Right hindlimb (tissue), 1 donor: ENCODE measurements around the gene ANKAR.
"Not testable (repeated sequence)": the region's sequence is repeated elsewhere in the genome, so short reads cannot be mapped to it uniquely, and the experiment has no call there.

Source experiments
- DNase-seq: peaks from one replicate; pipeline ENCODE4 v3.0.0-alpha.2; 2018

The ANKAR gene

DNA sequence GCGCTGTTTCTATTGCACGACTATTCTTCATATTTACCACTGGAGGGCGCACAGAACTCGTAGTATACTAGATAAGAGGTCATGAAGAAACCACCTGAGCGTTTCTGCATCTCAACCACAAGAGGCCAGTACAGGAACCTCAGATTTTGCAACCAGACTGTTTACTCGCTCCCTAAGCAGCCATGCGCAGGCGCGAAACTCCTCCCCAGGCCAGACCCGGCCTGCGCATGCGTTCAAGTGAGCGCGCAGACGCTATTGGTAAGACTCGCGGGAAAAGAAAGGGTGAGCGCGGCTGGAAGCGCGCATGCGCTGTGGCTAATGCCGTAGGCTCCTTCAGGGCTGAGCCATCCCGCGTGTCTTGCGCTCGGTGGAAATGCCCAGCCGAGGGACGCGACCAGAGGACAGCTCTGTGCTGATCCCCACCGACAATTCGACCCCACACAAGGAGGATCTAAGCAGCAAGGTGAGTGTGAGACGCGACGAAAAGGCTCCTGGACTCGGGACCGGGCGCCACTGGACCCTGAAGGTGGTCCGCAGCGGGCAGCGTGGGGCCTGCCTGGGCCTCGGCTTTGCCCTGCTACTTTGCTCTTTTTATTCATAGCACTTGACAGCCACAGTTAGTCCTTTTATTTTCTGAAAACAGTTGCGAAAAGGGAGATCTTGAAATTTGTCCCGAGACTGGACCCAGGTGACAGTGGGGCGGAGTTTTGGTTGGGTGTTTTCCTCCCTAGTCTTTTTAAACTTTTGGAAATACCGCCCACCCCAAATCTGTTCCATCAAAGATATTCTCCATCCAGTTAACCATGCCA lies 13.1 kb upstream of the ANKAR start, which contains the start of gene ASNSD1:
Gene ASNSD1 (plus strand): TSS at position 312 of the 809 bp plus-strand sequence. CDS start 4,674 bp downstream, outside the sequence.
- peak; percentile 99 for DNase-seq

DNA sequence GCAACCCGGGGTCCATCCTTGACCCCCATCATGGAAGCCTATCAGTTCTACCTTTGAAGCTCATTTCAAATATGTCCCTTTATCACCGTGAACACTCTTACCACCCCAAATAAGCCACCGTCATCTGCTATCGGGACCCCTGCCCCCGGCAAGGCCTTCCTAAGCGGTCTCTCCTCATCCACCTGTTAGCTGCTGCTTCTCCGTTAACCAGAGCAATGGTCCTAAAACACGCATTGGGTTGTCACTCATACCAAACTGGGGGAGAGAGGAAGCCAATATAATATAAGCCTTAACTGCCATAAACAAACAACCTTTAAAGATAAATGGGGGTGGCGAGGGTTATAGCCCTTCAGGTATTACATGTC lies 12.5 kb upstream of the ANKAR start:
- DNase-seq: no peak

DNA sequence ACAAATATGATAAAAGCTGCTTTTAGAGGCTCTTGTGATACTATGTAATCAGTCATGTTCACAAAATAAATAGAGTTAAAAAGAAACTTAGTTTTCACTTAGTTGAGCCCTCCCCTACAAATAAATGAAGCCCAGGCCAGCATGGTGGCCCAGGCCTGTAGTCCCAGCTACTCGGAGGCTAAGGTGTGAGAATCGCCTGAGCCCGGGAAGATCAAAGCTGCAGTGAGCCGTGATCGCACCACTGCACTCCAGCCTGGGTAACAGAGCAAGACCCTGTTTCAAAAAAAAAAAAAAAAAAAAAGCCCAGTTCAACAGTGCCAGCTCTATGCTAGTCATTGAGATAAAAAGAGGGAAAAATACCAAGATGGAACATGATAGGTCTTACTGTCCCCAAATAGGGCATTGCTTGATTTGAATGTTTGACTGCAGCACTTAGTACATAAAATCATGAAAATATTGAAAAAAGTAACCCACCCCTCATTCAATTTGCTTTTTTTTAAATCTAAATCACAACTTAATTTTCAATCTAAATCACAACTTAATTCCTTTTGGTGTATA lies 11.7 kb upstream of the ANKAR start:
- no peak for DNase-seq

DNA sequence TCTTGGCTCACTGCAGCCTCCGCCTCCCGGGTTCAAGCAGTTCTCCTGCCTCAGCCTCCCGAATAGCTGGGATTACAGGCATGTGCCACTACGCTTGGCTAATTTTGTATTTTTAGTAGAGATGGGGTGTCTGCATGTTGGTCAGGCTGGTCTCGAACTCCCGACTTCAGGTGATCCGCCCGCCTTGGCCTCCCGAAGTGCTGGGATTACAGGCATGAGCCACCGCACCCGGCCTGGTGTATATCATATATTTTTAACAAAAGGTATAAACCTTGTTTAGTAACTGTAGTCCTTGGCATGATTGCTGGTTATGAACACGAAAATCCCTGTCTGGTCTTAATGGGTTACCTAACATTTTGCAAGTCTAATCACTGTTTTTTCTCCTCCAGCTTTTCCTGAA lies 11.2 kb upstream of the ANKAR start:
- DNase-seq: not testable (repeated sequence)

DNA sequence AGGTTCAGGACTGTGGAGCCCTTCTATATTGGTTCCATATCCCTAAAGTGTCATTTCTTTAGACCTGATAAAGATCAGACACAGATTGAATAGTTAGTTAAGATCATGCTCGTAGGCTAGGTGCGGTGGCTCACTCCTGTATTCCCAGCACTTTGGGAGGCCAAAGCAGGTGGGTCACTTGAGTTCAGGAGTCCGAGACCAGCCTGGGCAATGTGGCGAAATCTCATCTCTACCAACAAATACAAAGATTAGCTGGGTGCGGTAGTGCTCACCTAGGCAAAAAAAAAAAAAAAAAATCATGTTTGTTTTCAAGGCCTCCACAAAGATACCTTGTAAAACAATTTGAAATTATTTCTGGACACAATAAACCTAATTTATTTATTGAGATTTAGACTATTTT lies 4.6 kb upstream of the ANKAR start:
- DNase-seq: no peak

DNA sequence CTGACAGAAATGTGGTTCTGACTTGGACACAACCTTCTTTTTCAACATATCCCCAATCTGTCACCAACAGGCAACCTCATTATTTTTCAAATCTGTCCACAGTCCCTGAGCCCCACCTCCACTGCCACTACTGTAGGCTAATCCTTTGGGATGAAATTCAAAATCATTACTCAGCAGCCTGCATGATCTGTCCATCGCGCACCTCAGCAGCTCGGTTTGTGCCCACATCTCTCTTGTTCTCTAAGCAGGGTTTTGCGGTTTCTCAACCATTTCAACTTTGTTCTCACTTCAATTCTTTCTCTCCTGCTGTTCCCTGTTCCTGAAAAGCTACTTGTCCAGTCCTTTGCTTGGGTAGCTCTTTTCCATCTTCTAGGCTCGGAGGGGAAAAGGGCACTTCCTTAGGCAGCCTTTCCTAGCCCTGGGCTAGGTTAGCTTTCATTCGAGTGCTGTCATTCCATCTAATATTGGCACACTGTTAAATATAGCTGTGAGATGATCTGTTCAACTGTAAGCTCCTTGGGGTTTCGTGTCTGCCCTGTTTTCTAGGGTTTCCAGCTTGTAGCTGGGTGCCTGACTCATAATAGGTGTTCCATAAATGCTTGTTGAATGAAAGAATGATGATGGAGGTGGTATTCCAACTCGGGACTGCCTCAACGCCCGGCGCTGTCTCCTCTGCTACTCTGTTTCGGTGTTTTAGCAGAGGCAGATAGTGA lies 653 bp upstream of the ANKAR start:
- DNase-seq: no peak

DNA sequence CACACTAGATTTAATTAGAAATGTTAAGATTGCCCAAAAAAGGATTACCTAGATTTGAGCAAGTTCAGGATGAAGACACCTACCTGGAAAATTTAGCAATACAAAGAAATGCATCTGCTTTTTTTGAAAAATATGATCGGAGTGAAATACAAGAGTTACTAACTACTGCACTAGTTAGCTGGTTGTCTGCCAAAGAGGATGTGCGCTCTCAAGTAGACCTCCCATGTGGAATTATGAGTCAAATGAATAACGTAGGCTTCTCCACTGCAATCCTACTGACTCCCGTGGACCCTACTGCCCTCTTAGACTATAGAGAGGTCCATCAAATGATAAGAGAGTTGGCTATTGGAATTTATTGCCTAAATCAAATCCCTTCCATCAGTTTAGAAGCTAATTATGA lies 2.0 kb downstream of the ANKAR start:
- no peak for DNase-seq

DNA sequence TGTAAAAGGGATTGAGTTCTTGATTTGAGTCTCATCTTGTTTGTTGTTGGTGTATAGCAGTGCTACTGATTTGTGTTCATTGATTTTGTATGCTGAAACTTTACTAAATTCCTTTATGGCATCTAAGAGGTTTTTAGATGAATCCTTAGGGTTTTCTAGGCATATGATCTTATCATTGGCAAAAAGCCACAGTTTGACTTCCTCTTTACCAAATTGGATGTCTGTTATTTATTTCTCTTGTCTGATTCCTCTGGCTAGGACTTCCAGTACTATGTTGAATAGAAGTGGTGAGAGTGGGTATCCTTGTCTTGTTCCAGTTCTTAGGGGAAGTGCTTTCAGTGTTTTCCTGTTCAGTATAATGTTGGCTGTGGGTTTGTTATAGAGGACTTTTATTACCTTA lies 4.8 kb downstream of the ANKAR start:
- no peak for DNase-seq

DNA sequence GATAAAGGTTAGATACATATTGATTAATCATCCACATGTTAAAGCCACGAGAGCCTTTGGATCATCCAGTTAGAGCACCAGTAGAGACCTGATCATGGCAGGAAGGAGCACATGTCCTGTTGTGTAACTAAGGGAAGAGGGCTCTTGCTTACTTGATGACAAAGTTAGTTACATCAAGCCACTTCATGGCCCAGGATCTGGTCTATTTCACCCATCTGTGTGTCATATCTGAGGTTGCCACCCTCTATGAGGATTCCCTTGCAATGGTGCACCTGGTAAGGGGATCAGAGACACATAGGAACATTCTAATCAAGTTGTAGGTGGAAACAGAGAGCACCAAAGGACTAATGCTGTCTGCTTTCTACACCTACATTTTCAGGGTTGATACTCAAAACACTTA lies 6.7 kb downstream of the ANKAR start:
- DNase-seq: no peak

DNA sequence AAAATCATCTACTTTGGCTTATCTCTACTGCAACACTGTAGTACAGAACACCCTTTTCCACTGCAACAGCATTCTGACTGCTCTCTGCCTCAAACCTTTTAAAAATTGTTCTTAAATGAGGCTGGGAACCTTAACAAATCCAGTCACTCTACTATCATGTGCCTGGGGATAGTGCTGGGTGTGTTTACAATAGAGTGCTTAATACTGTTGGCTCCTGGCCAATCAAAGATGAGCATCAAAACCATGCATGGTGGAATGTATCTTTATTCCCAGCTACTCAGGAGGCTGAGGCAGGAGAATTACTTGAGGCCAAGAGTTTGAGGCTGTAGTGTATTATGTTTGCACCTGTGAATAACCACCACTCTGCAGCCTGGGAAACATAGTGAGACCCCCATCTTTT lies 7.4 kb downstream of the ANKAR start:
- DNase-seq: no peak

DNA sequence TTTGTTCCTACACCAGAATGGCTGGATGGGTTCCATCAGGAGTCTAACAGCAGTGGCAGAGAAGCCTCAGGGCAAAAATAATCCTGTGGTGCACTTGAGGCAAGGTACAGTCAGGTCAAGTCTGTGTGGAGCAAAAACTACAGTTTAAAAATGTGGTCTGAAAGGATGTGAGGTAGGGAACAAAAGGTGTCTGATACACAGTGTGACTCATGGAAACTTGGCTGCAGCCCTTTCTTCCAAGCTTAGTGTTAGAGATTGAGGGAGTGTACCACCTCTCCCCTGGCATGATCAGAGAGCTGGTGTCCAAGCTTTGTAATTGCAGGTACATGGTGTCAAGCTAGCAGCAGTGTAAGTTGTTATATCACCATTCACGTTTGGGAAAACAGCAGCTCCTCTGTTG lies 8.9 kb downstream of the ANKAR start:
- DNase-seq: no peak

DNA sequence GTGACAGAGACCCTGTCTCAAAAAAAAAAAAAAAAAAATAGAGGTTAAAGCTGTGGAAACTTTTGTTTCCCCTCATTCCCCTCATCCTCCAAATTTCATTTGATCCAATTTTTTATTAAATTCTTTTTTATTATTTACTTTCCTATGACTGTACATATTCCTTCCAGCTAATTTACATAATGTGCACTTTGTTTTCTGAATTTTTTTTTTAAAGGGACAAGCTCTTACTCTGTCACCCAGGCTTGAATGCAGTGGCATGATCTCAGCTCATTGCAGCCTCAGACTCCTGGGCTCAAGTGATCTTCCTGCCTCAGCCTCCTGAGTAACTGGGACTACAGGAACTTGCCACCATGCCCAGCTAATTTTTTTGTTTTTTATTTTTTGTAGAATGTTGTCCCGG lies 10.3 kb downstream of the ANKAR start:
- no peak for DNase-seq

DNA sequence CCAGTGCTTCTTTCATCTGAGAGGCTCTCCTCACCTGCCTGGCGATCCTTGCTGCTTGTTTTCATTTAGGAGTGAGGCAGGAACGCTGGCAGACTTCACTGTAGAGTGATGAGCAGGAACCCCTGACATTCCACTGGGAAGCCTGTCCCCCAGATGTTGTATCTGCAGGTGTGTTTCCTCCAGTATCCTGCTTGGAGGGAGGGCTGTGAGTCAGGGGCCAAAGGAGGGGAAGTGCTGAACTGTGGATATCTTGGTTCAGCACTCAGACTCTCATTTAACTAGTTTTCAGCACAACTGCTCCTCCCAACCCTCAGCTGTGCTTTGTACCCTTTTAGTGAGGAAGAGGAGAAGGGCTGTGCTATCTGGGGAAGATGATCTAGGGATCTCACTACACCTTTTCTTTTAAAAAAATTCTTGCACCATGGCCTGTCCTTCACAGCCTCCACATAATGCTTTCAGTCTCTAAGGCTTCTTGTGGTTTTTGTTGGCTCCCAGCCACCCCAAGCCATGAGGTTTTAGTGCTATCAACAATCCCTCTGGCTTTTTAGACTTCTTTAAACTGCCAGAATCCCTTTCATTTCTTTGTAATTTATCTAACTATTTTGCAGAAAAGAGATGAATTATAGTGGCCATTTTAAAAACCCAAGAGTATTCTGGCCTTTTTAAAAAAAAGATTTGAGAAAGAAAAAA lies 11.2 kb downstream of the ANKAR start:
- no peak for DNase-seq

DNA sequence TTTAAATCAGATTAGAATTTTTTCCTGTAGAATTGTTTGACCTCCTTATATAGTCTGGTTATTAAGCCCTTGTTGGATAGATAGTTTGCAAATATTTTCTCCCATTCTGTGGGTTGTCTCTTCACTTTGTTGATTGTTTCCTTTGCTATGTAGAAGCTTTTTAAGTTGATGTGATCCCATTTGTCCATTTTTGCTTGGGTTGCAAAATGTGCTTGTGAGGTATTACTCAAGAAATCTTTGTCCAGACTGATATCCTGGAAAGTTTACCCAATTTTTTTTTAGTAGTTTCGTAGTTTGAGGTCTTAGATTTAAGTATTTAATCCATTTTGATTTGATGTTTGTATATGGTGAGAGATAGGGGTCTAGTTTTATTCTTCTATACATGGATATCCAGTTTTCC lies 13.3 kb downstream of the ANKAR start:
- DNase-seq: not testable (repeated sequence)

DNA sequence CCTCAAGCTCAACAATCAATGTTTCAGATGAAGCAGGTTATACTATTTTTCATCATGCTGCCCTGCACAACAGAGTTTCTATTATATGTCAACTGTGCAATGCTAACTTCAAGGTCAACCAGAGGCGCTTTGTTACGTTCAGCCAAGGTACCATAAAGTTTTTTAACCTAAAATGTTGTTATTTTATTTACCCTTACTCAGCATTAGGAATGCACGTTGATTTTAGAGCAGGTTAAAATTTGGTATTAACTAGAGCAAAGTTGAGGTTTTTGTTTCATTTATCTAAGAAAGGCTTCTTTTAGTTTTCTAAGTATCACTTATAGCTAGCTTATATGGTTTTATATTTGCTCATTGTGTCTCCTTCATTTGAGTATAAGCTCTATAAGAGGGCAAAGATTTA lies 21.8 kb downstream of the ANKAR start:
- no peak for DNase-seq

DNA sequence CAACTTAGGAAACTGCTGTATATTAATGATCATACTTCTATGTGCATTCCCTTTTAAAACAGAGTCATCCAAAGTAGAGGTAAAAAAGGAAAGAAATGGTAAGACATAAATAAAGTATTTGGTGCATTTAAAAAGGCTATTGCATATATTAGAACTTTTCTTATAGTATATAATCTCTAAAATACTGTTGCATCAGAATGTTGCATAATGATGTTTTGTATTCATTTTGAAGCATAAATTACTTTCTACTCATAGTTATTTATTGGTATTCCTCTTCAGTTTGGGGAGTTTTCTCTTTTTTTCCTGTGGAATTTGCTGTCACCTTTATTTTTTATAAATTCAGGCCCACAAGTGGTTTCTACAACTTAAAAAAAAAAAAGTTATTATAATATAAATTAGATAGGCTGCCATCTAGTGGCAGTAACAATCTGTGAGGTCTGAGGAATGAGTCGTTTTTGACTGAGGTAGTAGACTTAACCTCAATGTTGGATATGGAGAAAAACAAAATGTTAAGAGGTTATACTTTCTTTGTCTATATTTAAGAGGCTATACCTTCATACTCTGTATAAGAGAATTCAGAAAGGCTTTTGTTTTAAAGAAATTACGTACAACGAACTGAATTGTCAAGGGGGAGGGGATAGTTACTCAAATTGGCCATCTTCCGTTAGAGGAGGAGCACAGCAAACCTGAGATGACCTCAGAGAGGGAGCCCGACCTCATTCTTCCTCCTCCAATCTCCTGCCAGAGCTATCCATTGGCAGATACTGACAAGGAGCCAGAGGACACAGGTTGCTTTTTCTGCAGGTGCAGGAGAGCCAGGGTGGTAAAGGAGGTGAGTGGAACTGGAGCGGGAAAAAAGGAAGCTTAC lies 23.8 kb downstream of the ANKAR start:
- DNase-seq: no peak

DNA sequence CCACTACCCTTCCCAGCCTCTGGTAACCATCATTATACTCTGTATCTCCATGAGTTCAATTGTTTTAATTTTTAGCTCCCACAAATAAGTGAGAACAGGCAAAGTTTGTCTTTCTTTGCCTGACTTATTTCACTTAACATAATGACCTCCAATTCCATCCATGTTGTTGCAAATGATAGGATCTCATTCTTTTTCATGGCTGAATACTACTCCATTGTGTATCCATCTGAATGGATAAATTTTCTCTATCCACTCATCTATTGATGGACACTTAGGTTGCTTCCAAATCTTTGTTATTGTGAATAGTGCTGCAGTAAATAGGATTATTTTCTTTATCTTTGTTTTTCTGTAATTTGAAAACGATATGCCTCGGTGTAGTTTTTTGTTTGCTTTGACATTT lies 26.2 kb downstream of the ANKAR start:
- DNase-seq: no peak

DNA sequence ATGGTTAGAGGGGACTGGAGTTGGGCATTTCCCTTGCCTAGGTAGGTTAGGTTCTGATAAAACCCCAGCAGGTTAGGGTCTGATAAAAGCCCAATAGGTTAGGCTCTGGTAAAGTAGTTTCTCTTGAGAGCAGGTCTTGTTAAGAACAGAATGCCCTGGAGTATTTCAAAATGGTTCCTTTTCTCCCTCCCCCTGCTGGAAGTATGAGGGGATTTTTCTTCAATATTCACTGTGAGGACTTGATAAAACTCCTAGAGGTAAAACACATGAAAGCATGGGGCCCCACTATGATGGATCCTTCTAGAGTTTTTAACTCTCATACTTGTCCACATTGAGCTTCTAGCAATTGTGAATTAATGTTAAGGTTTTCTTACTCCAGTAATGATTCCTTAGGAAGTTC lies 27.6 kb downstream of the ANKAR start:
- no peak for DNase-seq

DNA sequence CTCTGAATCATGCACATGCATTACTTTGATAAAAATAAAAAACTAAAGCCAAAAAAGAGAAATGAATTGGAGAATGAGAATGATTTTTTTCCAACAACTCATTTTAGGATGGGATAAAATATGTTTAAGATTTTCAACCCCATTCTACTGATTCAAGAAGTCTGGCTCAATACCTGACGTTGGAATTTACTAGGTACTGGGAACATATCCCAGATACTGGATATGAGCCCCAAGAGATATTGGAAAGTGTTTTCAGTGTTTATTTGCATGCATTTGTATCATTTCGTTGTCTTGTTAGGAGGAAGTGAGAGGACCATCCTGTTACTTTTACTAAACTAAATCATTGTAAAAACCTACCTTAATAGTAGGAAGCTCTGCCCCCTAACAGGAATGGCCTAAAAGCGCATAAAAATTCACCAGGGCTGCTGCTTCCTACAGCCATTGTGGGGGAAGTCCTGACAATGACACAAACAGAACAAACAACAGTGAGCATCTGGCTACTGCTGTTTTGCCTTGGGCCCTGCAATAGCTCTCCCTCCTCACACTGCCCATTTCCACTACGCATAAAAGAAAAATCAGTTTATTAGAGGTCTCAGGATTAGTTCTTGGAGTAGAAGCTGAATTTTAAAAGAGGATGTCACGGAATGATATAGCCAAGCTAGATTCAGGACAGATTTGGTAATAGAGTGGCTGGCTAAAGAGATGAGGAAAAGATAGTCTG lies 35.2 kb downstream of the ANKAR start:
- DNase-seq: no peak

DNA sequence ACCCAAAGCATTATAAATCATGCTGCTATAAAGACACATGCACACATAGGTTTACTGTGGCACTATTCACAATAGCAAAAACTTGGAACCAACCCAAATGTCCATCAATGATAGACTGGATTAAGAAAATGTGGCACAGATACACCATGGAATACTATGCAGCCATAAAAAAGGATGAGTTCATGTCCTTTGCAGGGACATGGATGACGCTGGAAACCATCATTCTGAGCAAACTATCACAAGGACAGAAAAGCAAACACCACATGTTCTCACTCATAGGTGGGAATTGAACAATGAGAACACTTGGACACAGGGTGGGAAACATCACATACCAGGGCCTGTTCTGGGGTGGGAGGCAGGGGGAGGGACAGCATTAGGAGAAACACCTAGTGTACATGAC lies 43.1 kb downstream of the ANKAR start:
- not testable (repeated sequence) for DNase-seq

DNA sequence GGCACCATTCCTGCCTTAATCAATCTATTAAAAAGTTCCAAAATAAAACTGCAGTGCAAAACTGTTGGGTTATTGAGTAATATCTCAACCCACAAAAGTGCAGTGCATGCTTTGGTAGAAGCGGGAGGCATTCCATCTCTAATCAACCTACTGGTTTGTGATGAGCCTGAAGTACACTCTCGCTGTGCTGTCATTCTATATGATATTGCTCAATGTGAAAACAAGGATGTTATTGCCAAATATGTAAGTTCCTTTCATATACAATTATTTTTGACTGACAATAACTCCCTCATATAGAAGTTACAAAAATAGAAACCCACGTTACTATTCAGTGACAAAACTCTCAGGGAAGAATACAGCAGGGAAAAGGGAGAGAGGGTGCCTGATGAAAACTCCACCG lies 45.1 kb downstream of the ANKAR start:
- DNase-seq: no peak

DNA sequence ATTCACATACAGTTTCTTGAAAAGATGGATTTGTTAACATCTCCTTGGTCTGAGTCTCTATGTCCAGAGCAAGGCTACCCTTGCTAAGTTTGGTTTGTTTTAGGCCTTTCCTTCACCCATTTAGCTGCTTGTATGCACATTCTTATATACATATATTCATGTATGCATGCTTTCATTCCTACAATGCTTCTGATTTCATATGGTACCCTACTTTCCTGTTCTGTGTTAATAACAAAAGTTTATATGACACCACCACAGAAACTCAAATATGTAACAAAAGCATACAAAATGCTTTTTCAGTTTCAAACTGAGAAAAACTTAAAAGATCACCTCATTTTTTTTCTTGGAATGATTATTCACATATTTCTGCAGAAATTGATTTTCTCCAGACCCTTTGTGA lies 48.7 kb downstream of the ANKAR start:
- no peak for DNase-seq
